ENCODE measurements around the gene ZC3H12A. TPM values are rescaled to one million over a fixed set of nuclear protein-coding genes. Genes with fewer than 3 reads are reported as not detected.

ZC3H12A gene
- total RNA-seq, 1 experiment from 2014 or later: 6.7 TPM

DNA sequence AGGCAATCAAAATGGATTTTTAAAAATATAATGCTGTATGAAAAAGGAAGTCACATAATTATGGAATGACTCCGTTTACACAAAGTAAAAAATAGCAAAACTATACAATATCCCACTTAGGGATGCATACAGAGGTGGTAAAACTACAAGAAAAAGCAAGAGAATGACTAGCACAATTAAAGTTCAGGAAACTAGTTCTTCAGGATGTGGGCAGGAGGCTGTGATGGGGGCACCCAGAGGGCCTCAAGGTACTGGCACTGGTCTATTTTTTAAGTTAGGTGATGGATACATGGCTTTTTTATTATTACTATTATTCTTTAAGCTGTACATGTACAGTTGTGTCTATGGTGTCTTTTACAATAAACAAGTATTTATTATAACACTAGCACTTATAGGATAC is 1.4 kb upstream of the ZC3H12A start:
- no peak overlapping the region for H2BK15ac ChIP-seq (ENCODE audit: low read depth, low read length)
- no peak overlapping the region for H3K18ac ChIP-seq (ENCODE audit: insufficient read length, low read depth, low read length)
- H3K4ac ChIP-seq (ENCODE audit: low read depth, low read length): no peak overlapping the region
- no CpG with 5 or more reads among the region's 1 CpG for WGBS (ENCODE audit: extremely low coverage, insufficient read length, low lambda C conversion rate)
- no peak overlapping the region for H3K56ac ChIP-seq (ENCODE audit: insufficient read length, low read depth, low read length)
- no peak overlapping the region for H2AK5ac ChIP-seq (ENCODE audit: insufficient read length, low read length)
- TF ChIP-seq, protein P1, sequence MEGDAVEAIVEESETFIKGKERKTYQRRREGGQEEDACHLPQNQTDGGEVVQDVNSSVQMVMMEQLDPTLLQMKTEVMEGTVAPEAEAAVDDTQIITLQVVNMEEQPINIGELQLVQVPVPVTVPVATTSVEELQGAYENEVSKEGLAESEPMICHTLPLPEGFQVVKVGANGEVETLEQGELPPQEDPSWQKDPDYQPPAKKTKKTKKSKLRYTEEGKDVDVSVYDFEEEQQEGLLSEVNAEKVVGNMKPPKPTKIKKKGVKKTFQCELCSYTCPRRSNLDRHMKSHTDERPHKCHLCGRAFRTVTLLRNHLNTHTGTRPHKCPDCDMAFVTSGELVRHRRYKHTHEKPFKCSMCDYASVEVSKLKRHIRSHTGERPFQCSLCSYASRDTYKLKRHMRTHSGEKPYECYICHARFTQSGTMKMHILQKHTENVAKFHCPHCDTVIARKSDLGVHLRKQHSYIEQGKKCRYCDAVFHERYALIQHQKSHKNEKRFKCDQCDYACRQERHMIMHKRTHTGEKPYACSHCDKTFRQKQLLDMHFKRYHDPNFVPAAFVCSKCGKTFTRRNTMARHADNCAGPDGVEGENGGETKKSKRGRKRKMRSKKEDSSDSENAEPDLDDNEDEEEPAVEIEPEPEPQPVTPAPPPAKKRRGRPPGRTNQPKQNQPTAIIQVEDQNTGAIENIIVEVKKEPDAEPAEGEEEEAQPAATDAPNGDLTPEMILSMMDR (conservative IDR thresholded peaks at IDR 0.05): no peak
- H4K5ac ChIP-seq (ENCODE audit: insufficient read length, low read depth, low read length): no peak overlapping the region
- H3K27ac ChIP-seq (ENCODE audit: insufficient read length, low read depth, low read length): no peak overlapping the region
- H3K23me2 ChIP-seq (ENCODE audit: insufficient read length, low read depth, low read length, poor library complexity, severe bottlenecking): peaks cover 13% of the 10 kb centered on the region
- peaks cover 3% of the 10 kb centered on the region; the same call in 1 of the 2 replicates for H3K79me2 ChIP-seq (ENCODE audit: insufficient read depth, low read length)
- H4K91ac ChIP-seq (ENCODE audit: insufficient read length, low read depth, low read length): no peak overlapping the region
- no peak overlapping the region for H2BK120ac ChIP-seq (ENCODE audit: low read depth, low read length, poor library complexity, severe bottlenecking)
- H3K79me1 ChIP-seq (ENCODE audit: insufficient read depth, low read depth, low read length, poor library complexity, severe bottlenecking): no peaks in the 10 kb centered on the region
- no peak overlapping the region for H2BK20ac ChIP-seq (ENCODE audit: low read depth, low read length, poor library complexity, severe bottlenecking)
- peaks cover 4% of the 10 kb centered on the region; the same call in 1 of the 2 replicates for H3K27me3 ChIP-seq (ENCODE audit: insufficient read depth, low read length)
- Mint-ChIP-seq H3K36me3 (ENCODE audit: insufficient read depth in 1 of 3, low read depth in 3 of 3) (peaks cover 4 to 7% (median 7%) of the 10 kb centered on the region in 3 experiments; a peak in 5 of 7 replicates), H3K27ac (no peak overlapping the region), H3K4me3 (peak overlapping the region in 1 of 2 experiments; percentile 60; a peak in 3 of 5 replicates), H3K4me1 (peaks cover 45 to 52% of the 10 kb centered on the region in 2 experiments), H3K27me3 (ENCODE audit: low read depth) (peaks cover 18% of the 10 kb centered on the region), H3K9me3 (no peaks in the 10 kb centered on the region)
- no peak overlapping the region for H3K14ac ChIP-seq (ENCODE audit: insufficient read depth, low read length)
- no peak overlapping the region for H3K23ac ChIP-seq (ENCODE audit: insufficient read length, low read depth, low read length)
- peaks cover 17% of the 10 kb centered on the region; the same call in 1 of the 2 replicates for H3K4me1 ChIP-seq (ENCODE audit: insufficient read depth, low read length)
- H3K9ac ChIP-seq (ENCODE audit: extremely low read depth, insufficient read length, low read length): no peak overlapping the region
- H4K8ac ChIP-seq (replicated peaks; ENCODE audit: insufficient read length, low read depth, low read length): no peak overlapping the region
- H3T11ph ChIP-seq (ENCODE audit: low read length): no peak overlapping the region
- H2AFZ ChIP-seq (ENCODE audit: low read length): no peak overlapping the region
- no peak overlapping the region for H2BK12ac ChIP-seq (ENCODE audit: insufficient read length, low read depth, low read length)
- DNase-seq: no peak
- H3K4me2 ChIP-seq (ENCODE audit: insufficient read depth, insufficient read length, low read length): no peak overlapping the region
- H4K20me1 ChIP-seq (ENCODE audit: control insufficient read depth, insufficient read depth, insufficient read length): no peaks in the 10 kb centered on the region
- H3K9me3 ChIP-seq (ENCODE audit: control insufficient read depth, low read depth, low read length): no peaks in the 10 kb centered on the region
- no peak overlapping the region for H2BK5ac ChIP-seq (ENCODE audit: insufficient read length, low read length)

All from H9 (cell line).